Activated CD8-positive, alpha-beta memory T cell treated with anti-CD3 and anti-CD28 coated beads for 24 hours (primary cell): ENCODE results near the gene EHD4.

ENCODE experiments used
- DNase-seq: peaks from one replicate; pipeline ENCODE4 v3.0.0-alpha.2; 2020

EHD4 gene

DNA sequence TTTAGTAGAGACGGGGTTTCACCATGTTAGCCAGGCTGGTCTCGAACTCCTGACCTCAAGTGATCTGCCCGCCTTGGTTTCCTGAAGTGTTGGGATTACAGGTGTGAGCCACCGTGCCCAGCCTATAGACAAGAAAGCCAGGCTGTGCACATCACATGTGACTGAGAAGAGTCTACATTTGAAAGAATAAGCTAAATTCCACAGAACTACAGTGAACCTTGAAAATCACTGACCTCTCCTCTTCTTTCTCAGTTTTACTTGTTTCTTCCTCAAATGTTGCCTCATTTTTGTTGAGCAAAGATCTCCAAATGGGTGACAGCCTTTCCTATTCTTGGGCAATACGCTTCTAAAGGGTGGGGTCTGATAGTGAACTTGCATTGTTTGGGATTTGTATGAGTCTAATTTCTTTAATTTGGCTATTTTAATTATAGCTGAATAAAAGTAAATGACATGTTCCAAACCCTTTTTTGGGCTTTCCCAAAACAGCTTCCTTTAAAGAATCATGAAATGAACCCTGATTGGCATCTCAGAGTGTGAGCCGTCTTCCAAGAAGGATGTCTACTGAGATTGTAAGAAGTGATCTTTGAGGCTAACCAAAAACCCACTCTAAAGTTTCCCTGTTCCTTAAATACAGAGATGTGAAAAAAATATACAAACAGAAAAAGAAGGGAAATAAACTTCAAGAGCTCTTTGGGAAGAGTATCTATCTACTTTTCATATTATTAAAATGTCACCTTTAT lies 56.9 kb downstream of the EHD4 start:
- DNase-seq: no peak

DNA sequence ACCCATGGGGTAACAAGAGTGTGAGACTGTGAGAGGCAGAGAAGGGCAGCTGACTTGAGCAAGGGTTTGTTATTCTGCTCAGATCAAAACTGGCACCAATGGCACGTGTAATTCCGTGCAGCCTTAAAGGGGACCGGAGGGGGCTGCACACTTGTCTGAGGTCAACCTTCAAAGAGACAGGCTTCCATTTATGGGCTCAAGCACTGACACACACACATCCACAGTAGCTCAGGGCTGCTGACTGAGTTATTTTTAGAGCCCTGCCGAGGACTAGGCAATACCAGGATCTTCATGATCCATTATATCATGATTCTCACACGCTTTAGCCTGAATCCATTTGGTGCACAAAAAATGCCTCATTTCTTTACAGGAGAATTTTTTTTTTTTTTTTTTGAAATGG lies 57.9 kb downstream of the EHD4 start:
- no peak for DNase-seq

DNA sequence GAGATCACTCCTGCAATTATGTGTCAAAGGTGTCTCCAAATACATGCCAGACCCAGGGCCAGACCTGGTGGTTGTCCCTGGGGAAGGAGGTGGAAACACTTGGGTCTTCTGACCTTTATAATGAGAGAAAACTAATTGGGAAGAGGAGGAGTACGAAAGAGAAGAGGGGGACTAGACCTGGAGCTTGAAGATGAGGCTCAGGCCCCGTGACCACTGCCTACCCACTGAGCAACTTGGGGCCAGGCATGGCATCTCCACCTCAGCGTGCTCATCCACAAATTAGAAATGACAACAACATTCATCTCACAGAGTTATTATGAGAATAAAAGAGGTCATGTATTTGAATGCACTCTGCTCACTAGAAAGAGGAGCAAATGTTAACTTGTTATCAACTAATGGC lies 59.1 kb downstream of the EHD4 start:
- DNase-seq: no peak

DNA sequence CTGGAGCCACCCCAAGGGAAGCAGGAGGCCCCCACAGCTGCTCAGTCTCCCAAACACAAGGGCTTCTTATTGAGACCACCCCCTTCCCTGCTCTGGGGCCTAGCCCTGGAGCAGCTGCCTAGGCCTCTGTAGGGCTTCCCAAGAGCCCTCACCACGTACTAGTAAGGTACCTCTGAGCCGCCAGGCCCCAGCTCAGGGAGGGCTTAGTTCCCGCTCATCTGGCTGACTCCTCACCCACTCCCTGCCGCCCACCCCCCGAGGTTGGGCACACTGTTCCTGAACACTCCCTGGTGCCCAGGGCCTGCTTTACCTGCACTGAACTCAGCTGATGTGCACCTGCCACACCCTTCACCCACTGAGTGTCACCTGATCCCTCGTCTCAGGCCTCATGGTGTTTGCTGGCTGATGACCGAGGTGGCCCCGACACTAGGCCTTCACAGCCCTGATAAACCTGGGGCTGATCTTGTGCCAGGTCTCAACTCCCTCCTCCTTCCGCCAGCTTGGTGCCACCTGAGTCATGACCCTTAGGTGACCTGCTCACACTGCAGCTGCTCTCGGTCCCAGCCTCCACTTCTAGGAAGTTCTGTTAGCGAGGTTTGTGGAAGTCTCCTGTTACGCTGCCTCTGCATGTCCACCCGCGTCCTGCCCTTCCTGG lies 60.5 kb downstream of the EHD4 start:
- DNase-seq: no peak

DNA sequence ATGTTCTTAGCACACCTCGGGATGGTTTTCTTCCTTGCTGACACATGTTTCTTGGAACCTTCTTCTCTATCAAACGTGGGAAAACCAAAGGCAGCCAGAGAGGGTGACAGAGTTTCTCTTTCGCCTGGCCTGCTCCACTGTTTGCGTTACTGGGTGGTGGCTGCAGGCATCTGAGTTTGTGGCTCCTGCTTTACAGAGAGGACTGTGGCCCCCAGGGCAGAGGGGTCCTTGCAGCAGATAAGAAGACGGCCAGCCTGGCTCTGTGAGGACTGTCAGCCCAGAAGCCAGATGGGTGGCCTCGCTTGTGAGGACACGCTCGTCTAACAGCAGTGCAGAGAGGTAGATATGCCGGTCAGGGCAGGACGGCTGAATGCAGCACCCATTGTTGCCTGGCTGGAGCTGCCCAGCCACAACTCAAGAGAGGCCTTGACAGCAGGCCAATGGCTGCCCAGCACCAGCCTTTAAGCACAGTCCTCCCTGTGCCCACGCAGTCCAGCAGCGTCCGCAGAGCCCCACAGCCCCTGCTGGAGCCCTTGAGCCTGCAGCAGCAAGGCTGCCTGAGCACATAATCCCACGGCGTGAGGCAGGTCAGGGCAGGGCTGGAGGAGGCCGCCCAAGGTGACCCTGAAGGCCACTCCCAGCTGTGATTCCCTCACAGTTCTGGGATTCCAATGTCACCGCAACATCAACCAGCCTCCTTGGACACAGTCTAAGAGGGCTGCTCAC lies 63.5 kb downstream of the EHD4 start:
- no peak for DNase-seq

DNA sequence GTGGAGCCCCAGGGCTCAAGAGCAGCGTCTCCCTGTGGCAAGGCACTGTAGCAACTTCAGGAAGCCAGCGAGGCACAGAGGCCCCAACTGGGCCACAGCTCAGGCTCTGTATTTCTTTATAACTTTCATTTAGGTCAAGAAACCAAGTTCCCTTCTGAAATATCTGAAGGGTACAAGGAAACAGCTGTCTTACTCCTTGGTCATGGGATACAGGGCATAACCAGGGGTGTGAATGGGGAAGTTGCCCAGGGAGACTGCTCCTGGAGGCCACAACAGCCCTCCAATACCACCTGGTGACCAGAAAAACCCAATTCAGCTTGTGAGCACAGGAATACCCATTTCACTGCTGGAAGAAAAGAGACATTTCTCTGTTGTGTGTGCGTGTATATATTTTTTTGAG lies 65.2 kb downstream of the EHD4 start:
- DNase-seq: no peak

DNA sequence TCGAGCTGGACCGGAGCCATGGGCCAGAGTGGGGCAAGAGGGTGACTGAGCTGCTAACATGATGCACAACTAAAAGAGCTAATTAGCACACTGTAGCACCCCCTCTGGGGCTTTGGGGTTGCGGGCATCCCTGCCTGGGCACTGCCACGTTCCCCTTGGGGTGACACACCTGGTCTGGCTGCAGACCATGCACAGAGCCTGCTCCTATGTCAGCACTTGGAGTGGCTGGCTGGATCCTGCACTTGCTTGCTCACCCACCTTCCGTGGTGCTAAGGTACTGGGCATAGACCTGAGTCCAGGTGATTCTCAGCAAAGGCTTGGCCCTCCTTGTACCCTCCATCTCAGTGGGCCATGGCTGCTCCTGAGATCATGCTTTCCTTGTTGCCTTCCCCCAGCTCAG lies 65.7 kb downstream of the EHD4 start:
- no peak for DNase-seq

DNA sequence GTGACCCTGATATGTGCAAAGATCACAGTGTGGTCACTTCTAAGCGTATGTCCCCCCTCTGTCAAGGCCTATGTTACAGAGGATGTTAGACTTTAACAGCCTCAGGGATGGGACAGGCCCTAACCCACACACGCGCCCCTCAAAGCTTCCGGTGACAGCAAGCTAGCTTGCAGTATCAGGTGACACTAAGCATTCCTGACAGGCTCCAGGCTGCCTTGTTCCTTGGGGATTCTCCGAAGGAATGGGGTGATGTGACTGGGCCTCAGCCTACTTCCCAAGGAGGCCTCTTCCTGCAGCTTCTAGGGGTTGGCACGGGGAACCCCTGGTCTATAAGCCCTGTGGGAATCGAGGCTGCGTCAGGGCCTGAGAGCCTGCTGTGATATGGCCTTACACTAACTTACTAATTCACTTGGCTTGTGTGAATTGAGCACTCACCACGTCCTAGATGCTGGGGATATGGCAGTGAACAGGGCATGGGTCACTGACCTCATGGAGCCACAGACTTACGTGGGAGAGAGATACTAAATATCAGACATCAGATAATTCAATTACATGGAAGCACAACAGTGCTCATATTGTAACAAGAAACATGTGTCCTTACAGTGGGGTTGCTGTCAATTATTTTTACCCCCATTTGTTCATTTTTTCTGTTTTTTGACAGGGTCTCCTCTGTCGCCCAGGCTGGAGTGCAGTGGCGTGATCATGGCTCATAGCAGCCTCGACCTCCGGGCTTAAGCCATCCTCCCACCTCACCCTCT lies 67.1 kb downstream of the EHD4 start:
- DNase-seq: no peak

DNA sequence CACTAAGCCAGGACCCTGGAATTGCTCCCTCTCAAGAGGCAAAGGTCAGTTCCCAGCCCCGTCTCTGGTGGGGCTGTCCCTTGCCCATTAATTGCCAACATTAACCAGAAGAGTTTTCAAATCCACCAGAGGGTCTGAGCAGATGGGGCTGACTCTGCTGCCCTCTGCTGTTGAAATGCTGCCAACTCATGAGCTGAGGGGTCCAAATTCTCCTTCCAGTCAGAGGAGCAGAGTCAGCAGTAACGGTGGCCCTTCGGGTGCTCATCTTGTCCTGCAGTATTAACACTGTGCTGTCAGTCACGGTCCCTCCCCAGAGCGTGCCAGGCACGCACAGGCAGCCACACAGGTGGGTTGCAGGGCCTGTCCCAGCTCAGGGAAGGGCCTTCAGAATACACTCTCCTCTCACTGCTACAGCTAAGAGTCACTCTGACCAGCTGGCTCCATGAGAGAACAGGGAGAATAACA lies 67.8 kb downstream of the EHD4 start:
- peak; percentile 87 for DNase-seq

DNA sequence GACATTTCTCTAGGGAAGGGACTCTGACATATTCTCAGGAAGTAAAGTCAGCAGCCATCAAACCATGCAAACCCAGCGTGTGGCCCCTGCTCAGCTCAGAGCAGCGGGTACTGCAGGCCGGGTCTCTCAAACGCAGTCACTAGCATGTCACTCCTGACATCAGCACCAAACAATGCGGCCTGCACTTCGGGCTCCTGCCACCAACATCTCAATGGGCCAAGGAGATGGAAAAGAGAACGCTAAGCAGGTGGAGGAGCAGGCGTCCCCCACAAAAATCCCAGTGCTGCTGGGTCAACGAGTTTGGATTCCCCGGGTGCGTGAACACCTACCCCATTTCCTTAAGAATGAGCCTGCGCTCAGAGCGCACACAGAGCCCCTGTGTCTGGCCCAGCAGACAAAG lies 68.6 kb downstream of the EHD4 start:
- no peak for DNase-seq

DNA sequence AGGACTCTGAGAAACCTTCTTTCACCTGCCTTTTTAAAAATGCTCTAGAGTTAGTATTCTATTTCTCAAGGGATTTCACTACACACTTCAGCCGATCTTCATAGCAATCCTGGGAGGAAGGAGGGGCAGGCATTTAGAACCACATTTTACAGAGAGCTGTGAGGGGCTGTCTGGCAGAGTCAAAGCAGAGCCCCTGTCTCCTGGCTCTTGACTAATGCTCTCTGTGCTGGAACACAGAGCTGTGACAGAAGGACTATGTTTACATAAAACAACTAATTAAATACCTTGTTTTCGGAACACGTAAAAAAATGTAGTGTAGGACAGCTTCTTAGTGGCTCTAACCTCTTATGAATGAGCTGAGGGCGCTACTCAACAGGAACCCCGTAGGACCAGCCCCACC lies 70.9 kb downstream of the EHD4 start:
- no peak for DNase-seq

DNA sequence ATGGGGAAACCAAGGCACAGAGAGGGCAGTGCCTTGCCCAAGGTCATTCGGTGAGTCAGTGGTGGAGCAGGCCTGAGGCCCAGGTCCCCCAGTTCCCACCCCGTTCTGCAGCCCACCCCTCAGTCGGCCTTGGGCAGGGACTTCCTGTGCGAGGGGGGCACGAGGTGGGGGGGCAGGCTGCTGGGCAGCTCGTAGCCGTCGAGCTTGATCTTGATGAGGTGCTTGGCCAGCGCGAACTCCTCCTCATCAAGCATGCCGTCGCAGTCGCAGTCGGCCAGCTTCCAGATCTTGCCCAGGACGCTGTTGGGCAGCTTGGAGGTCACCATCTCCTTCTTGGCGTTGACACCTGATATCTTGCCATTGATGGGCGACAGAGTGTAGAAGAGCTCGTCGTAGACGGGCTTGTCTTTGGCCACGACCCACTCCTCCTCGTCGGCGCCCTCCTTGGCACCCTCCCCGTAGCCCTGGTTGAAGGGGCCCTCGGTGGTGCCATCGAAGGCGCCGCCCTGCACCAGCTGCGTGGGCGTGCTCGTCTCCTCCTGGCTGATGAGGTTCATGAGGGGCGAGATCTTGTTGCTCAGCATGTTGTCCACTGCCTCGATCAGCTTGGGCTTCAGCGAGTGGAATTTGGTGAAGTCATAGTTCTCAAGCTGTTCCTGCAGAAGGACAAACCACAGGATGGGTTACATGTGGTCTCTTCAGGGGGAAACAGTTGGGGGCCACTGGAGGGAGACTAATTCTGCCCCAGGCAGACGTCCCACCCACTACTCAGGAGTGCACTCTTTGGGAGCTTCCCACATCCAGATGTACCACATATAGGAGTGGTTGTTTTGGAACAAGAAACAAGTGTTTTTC lies 71.6 kb downstream of the EHD4 start:
- no peak for DNase-seq

DNA sequence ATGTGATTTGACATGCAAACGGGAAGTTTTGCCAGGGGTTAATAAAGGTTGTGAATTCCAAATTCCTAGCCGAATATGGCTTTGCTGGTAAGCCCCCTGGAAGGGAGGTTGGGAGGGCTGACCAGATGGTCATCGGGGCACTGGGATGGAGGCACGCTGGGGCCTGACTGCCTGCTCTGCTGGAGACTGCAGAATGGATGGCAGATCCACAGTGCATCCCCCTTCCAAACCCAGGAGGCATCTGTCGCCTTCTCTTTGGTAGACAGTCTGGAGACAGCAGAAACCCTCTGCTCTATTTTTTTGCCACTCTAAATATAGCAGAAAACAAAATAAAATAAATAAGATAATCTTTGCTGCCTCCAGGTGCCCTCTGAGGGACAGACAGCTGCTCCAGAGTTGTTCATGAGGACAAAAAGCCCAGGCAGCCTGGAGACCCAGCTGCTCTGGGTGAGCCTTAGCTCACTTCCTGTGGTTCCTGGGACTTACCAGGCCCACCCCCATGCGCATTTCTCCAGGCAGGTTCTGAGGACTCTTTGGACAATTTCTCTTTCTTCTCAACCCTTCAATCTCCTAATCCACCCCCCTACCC lies 72.4 kb downstream of the EHD4 start:
- no peak for DNase-seq

DNA sequence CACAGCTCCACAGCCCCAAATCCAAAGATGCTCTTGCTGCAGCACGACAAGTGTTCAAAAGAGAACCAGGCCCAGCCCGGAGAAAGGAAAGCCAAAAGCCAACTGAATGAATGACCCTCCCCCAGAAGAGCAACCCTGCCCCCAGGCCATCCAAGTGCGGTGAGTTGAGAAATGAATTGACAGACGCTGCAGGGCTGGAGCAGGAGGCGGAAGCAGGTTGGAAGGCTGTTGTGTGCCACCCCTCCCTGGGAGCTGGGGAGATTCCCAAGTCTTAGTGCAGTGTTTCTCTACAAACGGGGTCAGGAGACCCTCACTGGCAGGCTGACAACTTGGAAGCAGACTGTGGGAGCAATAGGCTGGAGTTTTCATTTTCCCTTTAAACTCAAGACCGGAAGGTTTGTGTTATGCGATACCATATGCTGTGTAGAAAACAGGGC lies 75.0 kb downstream of the EHD4 start:
- no peak for DNase-seq

DNA sequence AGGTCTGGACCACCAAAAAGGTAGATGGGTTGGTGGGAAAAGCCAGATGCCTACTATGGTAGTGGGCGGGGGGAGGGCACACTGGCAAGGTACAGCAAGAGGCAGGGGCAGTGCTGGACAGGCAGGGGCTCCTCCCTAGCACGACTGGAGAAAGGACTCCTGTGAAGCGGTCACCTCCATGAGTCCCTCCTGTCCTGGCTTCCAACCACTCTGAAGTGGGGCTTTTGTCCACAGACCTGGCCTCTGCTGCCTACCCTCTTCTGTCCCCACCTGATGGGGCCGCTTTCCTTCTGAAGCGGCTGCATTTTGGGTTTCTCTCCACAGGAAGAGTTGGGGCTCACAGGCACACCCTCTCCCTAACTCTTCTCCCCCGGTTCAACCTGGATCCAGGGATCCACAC lies 75.8 kb downstream of the EHD4 start:
- DNase-seq: no peak

DNA sequence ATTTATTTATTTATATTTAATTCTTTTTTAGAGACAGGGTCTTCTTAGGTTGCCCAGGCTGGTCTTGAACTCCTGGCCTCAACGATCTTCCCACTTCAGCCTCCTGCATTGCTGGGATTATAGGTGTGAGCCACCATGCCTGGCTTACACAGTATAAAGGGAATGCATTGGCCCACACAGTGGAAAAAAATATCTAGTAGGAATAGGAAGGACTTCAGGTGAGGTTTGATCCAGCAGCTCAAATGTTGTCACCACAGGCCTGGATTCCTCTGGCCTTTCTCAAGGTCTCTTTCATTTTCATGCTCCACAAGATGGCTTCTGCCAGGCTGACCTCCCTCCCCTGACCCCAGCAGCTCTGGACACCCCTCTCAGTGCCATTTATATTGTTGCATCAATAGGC lies 76.4 kb downstream of the EHD4 start:
- no peak for DNase-seq

DNA sequence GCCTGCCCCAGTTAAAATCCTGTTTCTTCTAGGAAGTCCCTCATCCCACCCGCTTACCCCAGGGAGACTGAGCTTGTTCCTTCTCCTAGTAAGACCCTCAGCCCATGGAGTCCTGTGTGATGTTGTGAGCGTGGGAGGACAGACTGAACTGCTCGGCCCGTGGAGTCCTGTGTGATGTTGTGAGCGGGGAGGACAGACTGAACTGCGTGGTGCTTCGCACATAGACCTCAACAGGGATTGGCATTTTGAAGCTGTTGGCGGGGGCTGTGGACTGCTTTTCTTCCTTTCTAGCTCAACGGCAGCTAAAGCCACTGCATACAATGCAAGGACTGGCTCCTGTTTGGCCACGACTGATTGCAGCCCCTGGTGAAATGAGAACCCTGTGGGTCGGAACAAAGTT lies 76.9 kb downstream of the EHD4 start:
- DNase-seq: no peak

DNA sequence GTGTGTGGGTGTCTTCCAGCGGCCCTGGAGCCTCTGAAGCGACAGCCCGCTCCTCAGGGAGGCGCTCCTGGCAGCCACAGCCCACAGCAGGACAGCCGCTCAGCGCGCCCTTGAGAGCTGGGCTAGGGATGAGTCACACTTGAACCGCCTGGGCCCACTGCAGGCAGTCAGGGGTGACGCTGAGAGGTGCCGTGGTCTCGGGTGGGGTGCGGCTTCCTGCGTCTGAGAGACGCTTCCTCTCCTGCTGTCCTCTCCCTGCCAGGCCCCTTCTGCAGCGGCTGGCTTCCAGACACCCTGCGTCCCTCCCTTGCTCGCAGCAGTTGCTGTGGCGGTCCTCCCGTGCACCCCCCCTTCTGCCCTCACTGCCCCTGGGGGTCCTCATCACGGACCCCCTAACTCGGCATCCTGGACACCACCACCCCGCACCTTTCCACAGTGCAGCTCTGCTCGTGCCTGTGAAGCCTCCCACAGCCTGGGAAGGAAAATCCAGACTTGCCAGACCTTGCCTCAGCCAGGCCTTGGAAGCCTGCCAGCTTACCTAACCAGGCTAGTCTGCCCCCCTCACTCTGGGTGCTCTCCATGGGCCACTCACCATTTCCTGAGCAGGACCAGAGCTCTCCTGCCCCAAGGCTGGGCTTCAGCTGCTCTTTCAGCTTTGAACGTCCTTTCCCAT lies 77.4 kb downstream of the EHD4 start:
- DNase-seq: peak; percentile 87

DNA sequence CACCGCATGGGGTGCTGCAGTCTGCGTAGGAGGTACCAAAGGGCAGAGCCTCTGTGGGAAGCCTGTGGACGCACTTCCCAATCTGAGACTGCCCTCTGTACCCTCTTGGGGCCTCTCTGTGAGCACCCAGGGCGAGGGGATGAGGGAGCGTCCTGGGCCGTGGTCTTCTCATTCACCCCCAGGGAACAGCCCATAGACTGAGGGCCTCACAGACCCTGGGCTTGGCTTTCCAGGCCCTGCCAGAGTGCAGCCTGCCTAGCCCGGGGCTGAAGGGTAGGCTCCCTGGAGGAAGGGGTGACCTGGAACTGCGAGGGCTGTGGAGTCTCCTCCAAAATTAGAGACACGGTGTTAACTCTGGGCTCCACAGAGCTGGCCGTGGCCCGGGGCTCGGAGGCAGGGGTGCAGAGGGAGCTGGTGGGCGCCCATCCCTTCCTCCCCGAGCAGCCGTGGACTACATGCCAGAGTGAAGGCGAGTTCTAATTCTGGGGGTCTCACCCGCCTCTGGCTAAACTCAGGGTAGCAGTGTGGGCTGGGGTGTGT lies 78.0 kb downstream of the EHD4 start:
- no peak for DNase-seq

DNA sequence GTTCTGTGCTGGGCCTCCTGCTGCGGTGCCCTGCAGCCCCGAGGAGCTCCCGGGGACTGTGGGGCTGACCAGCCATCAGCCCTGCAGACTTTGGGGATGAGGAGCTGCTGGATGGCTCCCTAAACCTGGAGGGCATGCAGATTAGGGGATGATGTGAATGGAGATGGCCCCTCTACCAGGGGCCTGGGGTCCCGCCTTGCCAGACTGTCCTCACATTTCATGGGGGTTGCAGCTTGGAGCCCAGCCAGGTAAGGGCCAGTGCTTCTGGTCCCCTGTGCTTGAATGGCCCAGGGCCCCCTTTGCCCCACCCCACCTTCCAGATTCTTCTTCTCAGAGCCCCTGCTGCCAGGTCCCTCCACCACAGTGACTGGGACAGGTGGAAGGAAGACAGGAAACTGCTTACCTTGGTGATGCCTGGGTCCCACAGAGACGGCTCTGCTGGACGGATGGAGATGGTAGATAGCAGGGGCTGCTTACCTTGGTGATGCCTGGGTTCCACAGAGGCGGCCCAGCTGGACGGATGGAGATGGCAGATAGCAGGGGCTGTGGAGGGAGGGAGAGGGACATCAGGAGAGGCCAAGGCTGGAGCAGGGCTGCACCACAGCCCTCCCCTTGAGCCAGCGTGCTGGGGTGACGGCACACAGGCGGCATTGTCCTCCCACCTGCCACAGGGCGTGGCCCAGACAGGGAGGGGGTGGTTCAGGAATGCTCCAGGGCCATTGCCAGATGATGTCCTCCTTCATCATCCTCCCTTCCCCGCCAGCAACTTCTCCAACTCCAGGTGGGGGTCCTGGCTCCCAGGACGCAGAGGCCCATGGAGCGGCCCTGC lies 78.7 kb downstream of the EHD4 start, which contains the start of gene SPTBN5:
TSS of gene SPTBN5 (minus strand) at position 632 of the 829 bp plus-strand sequence. CDS start at position 76, 556 bp downstream.
- no peak for DNase-seq
